IPS DF 6.9 (cell line): ENCODE measurements around the gene GARIN5A.
"Not testable (repeated sequence)": the region's sequence is repeated elsewhere in the genome, so short reads cannot be mapped to it uniquely, and the experiment has no call there.

Experiments
- DNase-seq: peaks from one replicate; pipeline ENCODE4 v3.0.0-alpha.2; 2013; ENCODE audit warnings: low read depth, low spot score
- H3K27ac ChIP-seq: one replicate; pipeline ENCODE4 v1.5.1; 2013; ENCODE audit warnings: low read length, control low read depth
- H3K27me3 ChIP-seq: 2 replicates; pipeline ENCODE4 v1.6.1; 2013; ENCODE audit warnings: mild to moderate bottlenecking, low read length; ENCODE audit not compliant: control insufficient read depth, insufficient read depth
- H3K36me3 ChIP-seq: 2 replicates; pipeline ENCODE4 v1.6.1; 2013; ENCODE audit warnings: low read length; ENCODE audit not compliant: control insufficient read depth, insufficient read depth
- H3K4me1 ChIP-seq: 2 replicates; pipeline ENCODE4 v1.6.1; 2013; ENCODE audit warnings: low read length; ENCODE audit not compliant: control insufficient read depth, insufficient read depth
- H3K4me3 ChIP-seq: 2 replicates; pipeline ENCODE4 v1.5.1; 2013; ENCODE audit warnings: mild to moderate bottlenecking, low read length
- H3K9me3 ChIP-seq: 2 replicates; pipeline ENCODE4 v1.6.1; 2013; ENCODE audit warnings: low read length, inconsistent platforms; ENCODE audit not compliant: control insufficient read depth, insufficient read depth
- WGBS: extraction: QIAGEN DNeasy Blood & Tissue Kit; methylation state at CpG from one replicate; pipeline ENCODE4 v1.1.7; 2013; ENCODE audit warnings: mixed read lengths, missing lambda C conversion rate; ENCODE audit not compliant: insufficient read length, insufficient coverage; 5-methylcytosine and 5-hydroxymethylcytosine counted together

GARIN5A gene

DNA sequence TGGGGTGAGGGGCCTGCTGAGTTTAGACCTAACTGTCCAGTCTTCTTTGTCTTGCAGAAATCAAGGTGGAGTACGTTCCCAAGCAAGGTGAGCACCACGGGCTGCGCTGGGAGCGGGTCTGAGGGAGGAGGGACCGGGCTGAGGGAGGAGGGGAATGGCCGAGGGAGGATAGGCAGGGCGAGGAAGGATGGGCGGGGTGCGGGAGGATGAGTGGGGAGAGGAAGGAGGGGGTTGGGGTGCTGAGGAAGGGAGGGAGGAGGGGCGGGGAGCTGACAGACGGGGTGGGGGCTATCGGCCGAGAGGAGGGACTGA, 25.5 kb downstream of the GARIN5A start:
- no peak for DNase-seq
- no peaks in the 10 kb centered on the region; the same call in 1 of the 2 replicates for H3K4me1 ChIP-seq
- WGBS: no CpG with 5 or more reads among the region's 13 CpGs
- H3K9me3 ChIP-seq: peaks cover 2% of the 10 kb centered on the region; the same call in 1 of the 2 replicates
- H3K36me3 ChIP-seq: no peaks in the 10 kb centered on the region; the same call in 1 of the 2 replicates
- H3K27ac ChIP-seq: no peak overlapping the region
- H3K27me3 ChIP-seq: no peaks in the 10 kb centered on the region
- H3K4me3 ChIP-seq: no peak overlapping the region

DNA sequence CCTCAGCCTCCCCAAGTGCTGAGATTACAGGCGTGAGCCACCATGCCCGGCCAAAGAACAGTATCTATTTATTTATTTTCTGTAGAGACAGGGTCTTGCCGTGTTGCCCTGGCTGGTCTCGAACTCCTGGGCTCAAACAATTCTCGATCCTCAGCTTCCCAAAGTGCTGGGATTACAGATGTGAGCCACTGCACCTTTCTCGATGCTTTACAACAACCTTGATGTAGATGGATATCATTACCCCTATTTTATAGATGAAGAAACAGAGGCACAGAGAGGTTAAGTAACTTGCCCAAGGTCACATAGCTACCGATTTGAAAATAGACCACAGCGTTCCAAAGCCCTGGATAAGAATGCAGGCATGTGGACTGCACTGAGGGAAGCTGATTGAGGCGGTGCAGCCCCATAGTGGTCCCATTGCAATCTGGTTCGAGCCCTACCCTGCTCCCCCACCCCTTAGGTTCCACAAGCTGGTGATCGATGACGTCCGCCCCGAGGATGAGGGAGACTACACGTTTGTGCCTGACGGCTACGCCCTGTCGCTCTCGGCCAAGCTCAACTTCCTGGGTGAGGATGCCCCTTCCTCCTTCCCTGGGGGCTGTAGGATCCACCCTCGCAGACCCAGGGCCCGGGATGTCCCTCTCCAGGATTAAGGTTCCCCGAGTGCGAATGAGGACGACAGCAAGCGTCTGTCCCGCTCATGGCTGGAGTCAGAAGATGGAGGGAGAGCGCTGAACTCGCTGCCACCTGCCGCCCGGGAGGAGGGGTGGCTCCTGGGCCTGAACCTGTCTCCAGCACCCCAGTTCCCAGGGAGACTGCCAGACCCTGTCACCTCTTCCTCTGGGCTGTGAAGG, 26.1 kb downstream of the GARIN5A start:
- H3K4me1 ChIP-seq: peaks cover 1% of the 10 kb centered on the region; the same call in 1 of the 2 replicates
- no CpG with 5 or more reads among the region's 30 CpGs for WGBS
- H3K27ac ChIP-seq: no peak overlapping the region
- peaks cover 2% of the 10 kb centered on the region; the same call in 1 of the 2 replicates for H3K9me3 ChIP-seq
- no peaks in the 10 kb centered on the region for H3K27me3 ChIP-seq
- H3K36me3 ChIP-seq: no peaks in the 10 kb centered on the region; the same call in 1 of the 2 replicates
- H3K4me3 ChIP-seq: no peak overlapping the region
- DNase-seq: no peak

DNA sequence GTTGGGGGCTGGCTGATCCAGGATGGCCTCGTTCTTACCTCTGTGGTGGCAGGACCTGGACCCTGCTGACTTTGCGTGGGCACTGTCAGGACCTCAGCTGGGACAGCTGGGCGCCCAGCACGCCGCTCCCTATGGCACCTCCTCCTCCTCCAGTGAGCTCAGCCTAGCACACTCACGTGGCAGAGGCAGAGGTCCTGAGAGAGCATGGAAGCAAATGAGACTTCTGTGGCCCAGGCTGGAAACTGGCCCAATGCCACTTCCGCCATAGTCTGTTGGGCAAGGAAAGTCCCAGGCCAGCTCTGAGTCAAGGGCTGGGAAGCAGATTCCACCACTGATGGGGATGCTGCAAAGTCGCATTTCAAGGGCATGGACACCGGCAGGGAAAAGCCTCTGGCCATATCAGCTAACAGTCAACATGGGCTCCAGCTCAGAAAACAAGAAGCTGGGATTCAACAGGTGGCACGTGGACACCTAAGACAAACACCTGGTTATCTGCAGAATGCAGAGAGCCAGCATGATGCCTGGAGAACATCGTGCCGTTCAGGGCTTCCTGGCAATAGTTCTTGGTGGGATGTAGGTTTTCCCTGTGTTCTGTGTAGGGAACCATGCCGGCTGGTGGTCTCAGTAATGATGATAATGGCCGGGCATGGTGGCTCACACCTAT, 27.3 kb downstream of the GARIN5A start:
- H3K9me3 ChIP-seq: no peaks in the 10 kb centered on the region
- no peak overlapping the region for H3K4me3 ChIP-seq
- DNase-seq: no peak
- no peaks in the 10 kb centered on the region for H3K27me3 ChIP-seq
- H3K36me3 ChIP-seq: no peaks in the 10 kb centered on the region
- H3K27ac ChIP-seq: no peak overlapping the region
- WGBS: no CpG with 5 or more reads among the region's 14 CpGs
- H3K4me1 ChIP-seq: peaks cover 1% of the 10 kb centered on the region; the same call in 1 of the 2 replicates

DNA sequence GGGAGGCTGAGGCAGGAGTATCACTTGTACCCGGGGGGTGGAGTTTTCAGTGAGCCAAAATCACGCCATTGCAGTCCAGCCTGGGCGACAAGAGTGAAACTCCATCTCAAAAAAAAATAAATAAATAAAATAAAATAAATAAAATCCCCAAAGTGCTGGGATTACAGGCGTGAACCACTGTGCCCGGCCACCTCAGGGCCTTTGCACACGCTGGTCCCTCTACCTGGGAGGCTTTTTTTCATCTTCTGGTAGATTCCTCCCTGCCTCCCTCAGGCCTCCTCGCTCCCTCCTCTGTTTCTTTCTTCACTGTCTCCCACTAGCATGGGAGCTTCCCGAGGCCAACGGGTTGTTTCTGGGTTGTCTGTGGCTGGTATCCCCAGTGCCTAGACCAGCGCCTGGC, 28.9 kb downstream of the GARIN5A start:
- H3K9me3 ChIP-seq: no peaks in the 10 kb centered on the region
- H3K27me3 ChIP-seq: no peaks in the 10 kb centered on the region
- WGBS: no CpG with 5 or more reads among the region's 10 CpGs
- H3K36me3 ChIP-seq: no peaks in the 10 kb centered on the region
- H3K27ac ChIP-seq: no peak overlapping the region
- no peak overlapping the region for H3K4me3 ChIP-seq
- no peak for DNase-seq
- peaks cover 1% of the 10 kb centered on the region; the same call in 1 of the 2 replicates for H3K4me1 ChIP-seq

DNA sequence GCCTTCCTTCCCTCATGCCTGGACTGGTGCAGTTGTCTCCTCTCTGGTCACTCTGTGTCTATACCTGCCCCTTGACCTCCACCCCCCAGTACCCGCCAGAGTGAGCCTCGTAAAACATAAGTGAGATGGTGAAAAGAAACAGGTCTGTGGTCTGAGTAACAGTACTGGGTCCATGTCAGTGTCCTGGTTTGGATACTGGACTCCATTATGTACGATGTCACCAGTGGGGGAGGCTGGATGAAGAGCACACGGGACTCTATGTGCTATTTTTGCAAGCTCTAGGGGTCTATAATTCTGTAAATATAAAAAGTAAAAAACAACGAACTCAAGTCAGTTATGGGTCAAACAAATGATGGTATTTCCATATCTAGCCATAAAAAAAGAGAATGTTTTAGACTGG, 29.6 kb downstream of the GARIN5A start:
- Histone ChIP-seq H3K27ac (no peak overlapping the region), H3K4me3 (no peak overlapping the region), H3K9me3 (no peaks in the 10 kb centered on the region), H3K27me3 (no peaks in the 10 kb centered on the region), H3K4me1 (peaks cover 1% of the 10 kb centered on the region; the same call in 1 of the 2 replicates), H3K36me3 (no peaks in the 10 kb centered on the region)
- no peak for DNase-seq
- WGBS: no CpG with 5 or more reads among the region's 5 CpGs

DNA sequence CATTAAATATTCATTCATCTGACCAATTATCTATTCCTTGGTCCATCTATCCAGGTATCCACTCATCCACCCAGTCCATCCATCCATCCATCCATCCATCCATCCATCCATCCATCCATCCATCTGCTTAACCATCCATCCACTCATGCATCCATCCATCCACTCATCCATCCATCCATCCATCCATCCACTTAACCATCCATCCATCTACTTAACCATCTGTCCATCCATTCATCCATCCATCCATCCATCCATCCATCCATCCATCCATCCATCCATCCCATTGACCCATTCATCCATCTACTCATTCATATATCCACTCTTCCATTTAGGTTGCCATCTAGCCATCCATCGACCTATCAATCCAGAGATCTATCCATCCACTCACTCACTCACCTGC, 32.6 kb downstream of the GARIN5A start:
- H3K27me3 ChIP-seq: no peaks in the 10 kb centered on the region
- H3K36me3 ChIP-seq: no peaks in the 10 kb centered on the region
- no CpG with 5 or more reads among the region's 1 CpG for WGBS
- DNase-seq: no peak
- H3K9me3 ChIP-seq: no peaks in the 10 kb centered on the region
- no peak overlapping the region for H3K27ac ChIP-seq
- H3K4me3 ChIP-seq: no peak overlapping the region
- H3K4me1 ChIP-seq: peaks cover 1% of the 10 kb centered on the region; the same call in 1 of the 2 replicates

DNA sequence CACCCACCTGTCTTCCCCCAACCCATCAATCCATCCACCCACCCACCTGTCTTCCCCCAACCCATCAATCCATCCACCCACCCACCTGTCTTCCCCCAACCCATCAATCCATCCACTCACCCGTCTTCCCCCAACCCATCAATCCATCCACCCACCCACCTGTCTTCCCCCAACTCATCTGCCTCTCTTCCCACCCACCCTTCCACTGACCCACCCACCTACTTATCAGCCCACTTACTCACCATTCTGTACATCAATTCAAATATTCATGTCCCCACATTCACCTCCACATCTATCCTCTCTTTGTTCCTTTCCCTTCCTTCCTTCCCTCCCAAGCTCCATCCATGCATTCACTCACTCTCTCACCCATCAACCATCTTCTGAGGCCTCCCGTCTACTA, 37.5 kb downstream of the GARIN5A start:
- H3K9me3 ChIP-seq, H3K27me3 ChIP-seq: not testable (repeated sequence)
- WGBS: 100% methylated on average over 1 of the region's 2 CpGs

DNA sequence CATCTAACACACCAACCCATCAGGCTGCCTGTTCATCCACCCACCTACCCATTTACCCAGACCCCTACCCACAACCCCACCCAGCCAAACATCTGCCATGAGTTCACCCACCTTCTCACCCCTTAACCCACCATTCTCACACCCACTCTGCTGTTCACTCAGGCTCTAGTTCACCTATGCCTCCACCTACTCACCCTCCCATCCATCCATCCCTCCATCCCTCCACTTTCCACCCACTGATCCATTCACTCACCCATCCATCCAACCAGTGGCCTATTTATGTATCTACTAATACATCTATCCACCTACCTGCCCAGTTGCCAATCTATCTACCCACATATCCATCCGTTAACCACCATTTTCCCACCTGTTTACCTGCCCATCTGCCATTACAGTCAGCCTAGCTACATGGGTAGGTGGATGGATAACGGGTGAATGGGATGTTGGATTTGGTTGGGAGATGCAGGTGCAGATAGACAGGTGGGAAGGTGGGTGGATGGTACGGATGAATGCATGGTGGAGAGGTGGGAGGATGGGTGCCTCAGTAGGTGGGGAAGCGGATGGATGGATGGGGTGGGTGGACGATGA, 38.7 kb downstream of the GARIN5A start:
- no peaks in the 10 kb centered on the region for H3K4me1 ChIP-seq
- no peaks in the 10 kb centered on the region; the same call in 1 of the 2 replicates for H3K36me3 ChIP-seq
- no peaks in the 10 kb centered on the region for H3K27me3 ChIP-seq
- no peak overlapping the region for H3K27ac ChIP-seq
- H3K9me3 ChIP-seq: no peaks in the 10 kb centered on the region
- 100% methylated on average over 1 of the region's 5 CpGs for WGBS
- DNase-seq: no peak
- no peak overlapping the region for H3K4me3 ChIP-seq

More for the DNA sequence above, 37.5 kb downstream of the GARIN5A start:
- not testable (repeated sequence) for H3K27ac ChIP-seq, DNase-seq, H3K4me1 ChIP-seq, H3K36me3 ChIP-seq, H3K4me3 ChIP-seq

DNA sequence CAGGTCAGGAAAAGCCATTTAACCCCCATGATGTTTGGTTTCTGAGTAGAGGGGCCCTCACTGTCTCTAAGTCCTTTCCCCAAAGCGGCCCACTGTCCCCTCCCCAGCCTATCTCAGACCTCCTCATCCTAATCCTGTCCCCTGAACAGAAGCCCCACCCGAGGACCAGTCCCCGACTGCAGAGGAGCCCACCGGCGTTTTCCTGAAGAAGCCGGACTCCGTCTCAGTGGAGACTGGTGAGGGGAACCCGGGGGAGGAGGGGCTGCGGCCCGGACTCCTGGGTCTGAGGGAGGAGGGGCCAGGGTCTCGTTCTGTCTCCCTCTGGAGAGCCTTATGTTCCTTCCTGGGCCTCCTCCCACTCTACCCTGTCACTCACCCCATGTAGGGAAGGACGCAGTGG, 41.0 kb downstream of the GARIN5A start:
- no peaks in the 10 kb centered on the region for H3K9me3 ChIP-seq
- WGBS: no CpG with 5 or more reads among the region's 12 CpGs
- no peaks in the 10 kb centered on the region; the same call in 1 of the 2 replicates for H3K36me3 ChIP-seq
- DNase-seq: no peak
- no peaks in the 10 kb centered on the region; the same call in 1 of the 2 replicates for H3K4me1 ChIP-seq
- no peak overlapping the region for H3K27ac ChIP-seq
- H3K27me3 ChIP-seq: no peaks in the 10 kb centered on the region
- no peak overlapping the region for H3K4me3 ChIP-seq

DNA sequence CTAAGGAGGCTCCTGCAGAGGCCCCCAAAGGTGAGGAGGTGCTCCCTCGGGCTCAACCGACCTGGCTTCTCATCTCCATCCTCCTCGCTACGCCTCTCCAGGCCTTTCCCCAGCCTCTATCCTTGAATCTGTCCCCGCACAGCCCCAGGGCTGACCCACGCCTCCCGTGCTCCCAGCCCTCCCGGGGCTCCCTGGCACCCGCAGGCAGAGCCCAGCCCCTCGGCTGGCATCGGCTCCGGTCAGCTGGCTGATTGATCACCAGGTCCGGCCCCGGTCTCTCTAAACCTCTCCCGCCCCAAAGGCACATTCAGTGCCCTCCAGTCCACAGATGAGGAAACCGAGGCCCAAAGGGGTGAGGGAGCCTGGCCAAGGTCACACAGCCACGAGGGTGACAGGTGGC, 41.4 kb downstream of the GARIN5A start:
- Histone ChIP-seq H3K4me1 (no peaks in the 10 kb centered on the region; the same call in 1 of the 2 replicates), H3K27me3 (no peaks in the 10 kb centered on the region), H3K36me3 (no peaks in the 10 kb centered on the region; the same call in 1 of the 2 replicates), H3K4me3 (no peak overlapping the region), H3K9me3 (no peaks in the 10 kb centered on the region), H3K27ac (no peak overlapping the region)
- WGBS: no CpG with 5 or more reads among the region's 17 CpGs
- no peak for DNase-seq
